ENCODE measurements around the gene OR2T2. TPM values are rescaled to one million over a fixed set of nuclear protein-coding genes. Genes with fewer than 3 reads are reported as not detected.
"Not testable (repeated sequence)": the region's sequence is repeated elsewhere in the genome, so short reads cannot be mapped to it uniquely, and the experiment has no call there.

The OR2T2 gene
- total RNA-seq, 3 donors from 2014 or later (not counting 1 experiment from before 2014, with no cell fraction given), result not detected

DNA sequence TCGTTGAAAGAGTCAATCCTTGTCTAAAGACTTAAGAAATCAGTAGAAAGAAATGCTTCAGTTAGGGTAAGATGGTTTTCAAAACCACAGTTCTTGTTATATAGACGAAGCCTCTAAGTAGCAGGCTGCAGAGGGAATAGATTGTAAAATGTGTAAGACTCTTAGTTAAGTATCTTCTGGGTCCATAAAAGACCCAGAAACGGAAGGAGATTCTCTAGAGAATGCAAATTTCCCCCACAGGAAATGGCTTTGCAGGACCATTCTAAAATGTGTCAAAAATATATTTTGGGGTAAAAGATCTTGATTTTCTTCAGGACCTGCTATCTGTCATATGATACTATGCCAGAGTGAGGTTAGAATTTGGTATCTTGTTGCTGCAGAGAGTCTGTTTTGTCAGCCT, 29.2 kb upstream of the OR2T2 start:
- intact Hi-C loops (cut with micrococcal nuclease), result no loop called here
- DNase-seq (no peak), ATAC-seq (no peak)
- Mint-ChIP-seq H3K27ac (no peak overlapping the region), H3K9me3 (peaks cover 0 to 2% of the 10 kb centered on the region in 2 donors), H3K4me3 (no peak overlapping the region), H3K4me1 (no peaks in the 10 kb centered on the region), H3K36me3 (no peaks in the 10 kb centered on the region), H3K27me3 (ENCODE audit: low read depth in 2 of 2) (no peaks in the 10 kb centered on the region)
- Histone ChIP-seq H3K9me3 (ENCODE audit: control insufficient read depth, insufficient read depth, low read length) (no peaks in the 10 kb centered on the region), H3K4me3 (ENCODE audit: low read length) (no peak overlapping the region), H3K27me3 (ENCODE audit: control insufficient read depth, insufficient read depth, low read length) (no peaks in the 10 kb centered on the region), H3K4me1 (ENCODE audit: control insufficient read depth, insufficient read depth, low read length) (no peaks in the 10 kb centered on the region), H3K36me3 (ENCODE audit: control insufficient read depth, insufficient read depth, low read length) (no peaks in the 10 kb centered on the region), H3K27ac (ENCODE audit: low read length) (no peak overlapping the region)
- TF ChIP-seq, protein P1, sequence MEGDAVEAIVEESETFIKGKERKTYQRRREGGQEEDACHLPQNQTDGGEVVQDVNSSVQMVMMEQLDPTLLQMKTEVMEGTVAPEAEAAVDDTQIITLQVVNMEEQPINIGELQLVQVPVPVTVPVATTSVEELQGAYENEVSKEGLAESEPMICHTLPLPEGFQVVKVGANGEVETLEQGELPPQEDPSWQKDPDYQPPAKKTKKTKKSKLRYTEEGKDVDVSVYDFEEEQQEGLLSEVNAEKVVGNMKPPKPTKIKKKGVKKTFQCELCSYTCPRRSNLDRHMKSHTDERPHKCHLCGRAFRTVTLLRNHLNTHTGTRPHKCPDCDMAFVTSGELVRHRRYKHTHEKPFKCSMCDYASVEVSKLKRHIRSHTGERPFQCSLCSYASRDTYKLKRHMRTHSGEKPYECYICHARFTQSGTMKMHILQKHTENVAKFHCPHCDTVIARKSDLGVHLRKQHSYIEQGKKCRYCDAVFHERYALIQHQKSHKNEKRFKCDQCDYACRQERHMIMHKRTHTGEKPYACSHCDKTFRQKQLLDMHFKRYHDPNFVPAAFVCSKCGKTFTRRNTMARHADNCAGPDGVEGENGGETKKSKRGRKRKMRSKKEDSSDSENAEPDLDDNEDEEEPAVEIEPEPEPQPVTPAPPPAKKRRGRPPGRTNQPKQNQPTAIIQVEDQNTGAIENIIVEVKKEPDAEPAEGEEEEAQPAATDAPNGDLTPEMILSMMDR (IDR thresholded peaks at IDR 0.05), result no peak
- 64% methylated on average over 3 of the region's 3 CpGs for WGBS (ENCODE audit: insufficient coverage)

DNA sequence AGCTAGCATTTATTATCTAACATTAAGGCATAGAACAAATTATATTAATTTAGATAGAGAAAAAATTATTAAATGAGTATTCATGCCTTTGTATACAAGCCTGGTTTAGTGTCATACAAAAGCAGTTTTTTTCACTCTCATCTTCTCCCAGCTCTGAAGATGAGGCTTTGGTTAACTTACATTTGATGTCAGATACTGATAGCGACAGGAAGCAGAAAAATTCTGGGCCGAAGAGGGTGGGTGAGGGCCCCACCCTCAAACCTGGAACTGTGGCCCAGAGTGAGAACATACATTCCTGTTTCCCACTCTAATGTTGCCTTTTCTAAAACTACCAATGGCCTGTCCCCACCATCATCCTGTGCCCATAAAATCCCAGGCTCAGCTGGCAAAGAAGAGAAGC, 27.6 kb upstream of the OR2T2 start:
- no peak for ATAC-seq
- intact Hi-C loops (cut with micrococcal nuclease), result no loop called here

DNA sequence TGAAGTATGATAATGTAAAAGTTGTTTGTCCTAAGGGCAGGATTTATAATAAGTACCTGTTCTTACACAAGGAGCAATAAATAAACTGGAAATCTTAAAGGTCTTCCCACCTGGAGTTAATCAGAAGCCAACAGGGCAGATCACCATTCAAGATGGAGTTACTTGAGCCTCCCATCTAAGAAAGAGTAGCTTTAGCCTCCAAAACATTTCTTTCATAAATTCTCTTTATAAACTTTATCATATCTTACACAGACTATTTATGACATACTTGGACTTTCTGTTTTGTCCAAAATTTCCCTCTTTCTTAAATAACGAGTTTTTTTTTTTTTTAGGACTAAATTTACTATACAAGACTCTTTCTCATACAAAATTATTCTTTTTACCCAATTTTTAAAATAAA, 24.1 kb upstream of the OR2T2 start:
- H3K27me3 Mint-ChIP-seq (ENCODE audit: low read depth in 2 of 2), result no peaks in the 10 kb centered on the region
- peaks cover 2 to 3% of the 10 kb centered on the region in 2 donors for H3K9me3 Mint-ChIP-seq
- no peak for ATAC-seq
- intact Hi-C loops (cut with micrococcal nuclease), result no loop called here
- Histone ChIP-seq H3K36me3 (ENCODE audit: control insufficient read depth, insufficient read depth, low read length) (no peaks in the 10 kb centered on the region), H3K4me3 (ENCODE audit: low read length) (no peak overlapping the region), H3K9me3 (ENCODE audit: control insufficient read depth, insufficient read depth, low read length) (no peaks in the 10 kb centered on the region), H3K4me1 (ENCODE audit: control insufficient read depth, insufficient read depth, low read length) (no peaks in the 10 kb centered on the region), H3K27ac (ENCODE audit: low read length) (no peak overlapping the region), H3K27me3 (ENCODE audit: control insufficient read depth, insufficient read depth, low read length) (no peaks in the 10 kb centered on the region)
- no peaks in the 10 kb centered on the region for H3K4me1 Mint-ChIP-seq
- TF ChIP-seq, protein P1 (IDR thresholded peaks at IDR 0.05), result no peak
- WGBS (ENCODE audit: insufficient coverage), result no CpG with 5 or more reads among the region's 1 CpG
- no peak overlapping the region for H3K4me3 Mint-ChIP-seq
- no peaks in the 10 kb centered on the region for H3K36me3 Mint-ChIP-seq
- no peak for DNase-seq
- H3K27ac Mint-ChIP-seq, result no peak overlapping the region

More for the DNA sequence above, 27.6 kb upstream of the OR2T2 start:
- H3K9me3 Mint-ChIP-seq, result peaks cover 0 to 2% of the 10 kb centered on the region in 2 donors
- TF ChIP-seq, protein P1 (IDR thresholded peaks at IDR 0.05), result no peak
- H3K4me1 ChIP-seq (ENCODE audit: control insufficient read depth, insufficient read depth, low read length), result no peaks in the 10 kb centered on the region
- H3K36me3 Mint-ChIP-seq, result no peaks in the 10 kb centered on the region
- H3K27me3 Mint-ChIP-seq (ENCODE audit: low read depth in 2 of 2), result no peaks in the 10 kb centered on the region
- H3K9me3 ChIP-seq (ENCODE audit: control insufficient read depth, insufficient read depth, low read length), result no peaks in the 10 kb centered on the region
- H3K36me3 ChIP-seq (ENCODE audit: control insufficient read depth, insufficient read depth, low read length), result no peaks in the 10 kb centered on the region
- H3K4me1 Mint-ChIP-seq, result no peaks in the 10 kb centered on the region
- H3K27me3 ChIP-seq (ENCODE audit: control insufficient read depth, insufficient read depth, low read length), result no peaks in the 10 kb centered on the region
- WGBS (ENCODE audit: insufficient coverage), result 85% methylated on average over 2 of the region's 2 CpGs
- H3K27ac Mint-ChIP-seq, result no peak overlapping the region
- no peak for DNase-seq
- no peak overlapping the region for H3K27ac ChIP-seq (ENCODE audit: low read length)
- H3K4me3 Mint-ChIP-seq, result no peak overlapping the region
- H3K4me3 ChIP-seq (ENCODE audit: low read length), result no peak overlapping the region

DNA sequence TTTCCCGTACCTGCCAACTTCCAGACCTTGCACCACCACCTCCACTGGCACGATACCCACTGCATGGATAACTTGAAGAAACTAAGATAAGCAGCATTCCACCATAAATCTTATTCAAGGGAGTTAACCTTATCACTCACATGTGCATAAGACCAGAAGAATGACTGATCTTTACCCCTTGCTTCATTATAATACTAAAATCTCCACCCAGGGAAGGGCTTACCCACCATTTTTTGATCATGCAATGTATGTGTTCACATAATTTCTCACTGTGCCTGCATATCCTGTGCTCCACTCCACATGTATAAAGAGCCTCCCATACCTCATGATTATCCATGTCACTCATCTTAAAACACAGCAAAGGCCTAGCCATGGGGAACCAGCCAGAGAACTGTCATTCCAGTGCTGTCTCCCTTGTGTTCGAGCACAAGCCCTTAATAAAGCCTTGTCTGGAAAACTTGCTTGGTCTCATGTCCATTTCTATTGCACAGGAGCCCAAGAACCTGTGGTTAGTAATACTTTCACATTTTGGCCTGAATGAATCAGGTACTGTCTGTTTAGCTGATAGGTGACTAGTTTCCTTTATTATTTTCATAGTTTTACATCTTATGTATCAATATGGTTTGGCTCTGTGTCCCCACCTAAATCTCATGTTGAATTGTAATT, 17.8 kb upstream of the OR2T2 start:
- DNase-seq; H3K36me3 ChIP-seq (ENCODE audit: control insufficient read depth, insufficient read depth, low read length); H3K27ac ChIP-seq (ENCODE audit: low read length); H3K4me3 Mint-ChIP-seq; H3K9me3 Mint-ChIP-seq; H3K36me3 Mint-ChIP-seq; intact Hi-C loops (cut with micrococcal nuclease); H3K27me3 Mint-ChIP-seq (ENCODE audit: low read depth in 2 of 2); ATAC-seq; H3K27me3 ChIP-seq (ENCODE audit: control insufficient read depth, insufficient read depth, low read length); H3K4me1 Mint-ChIP-seq; H3K27ac Mint-ChIP-seq; H3K4me1 ChIP-seq (ENCODE audit: control insufficient read depth, insufficient read depth, low read length); H3K4me3 ChIP-seq (ENCODE audit: low read length); H3K9me3 ChIP-seq (ENCODE audit: control insufficient read depth, insufficient read depth, low read length): not testable (repeated sequence)
- 78% methylated on average over 3 of the region's 3 CpGs for WGBS (ENCODE audit: insufficient coverage)

DNA sequence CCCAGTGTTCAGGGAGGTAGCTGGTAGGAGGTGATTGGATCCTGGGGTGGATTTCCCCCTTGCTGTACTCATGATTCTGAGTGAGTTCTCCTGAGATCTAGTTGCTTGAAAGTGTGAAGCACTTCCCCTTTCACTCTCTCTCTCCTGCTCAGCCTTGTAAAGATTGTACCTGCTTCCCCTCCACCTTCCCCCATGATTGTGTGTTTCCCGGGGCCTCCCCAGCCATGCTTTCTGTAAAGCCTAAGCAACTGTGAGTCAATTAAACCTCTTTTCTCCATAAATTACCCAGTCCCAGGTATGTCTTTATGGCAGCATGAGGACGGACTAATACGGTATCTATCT, 17.3 kb upstream of the OR2T2 start:
- H3K27me3 Mint-ChIP-seq (ENCODE audit: low read depth in 2 of 2); H3K4me1 ChIP-seq (ENCODE audit: control insufficient read depth, insufficient read depth, low read length); H3K4me3 ChIP-seq (ENCODE audit: low read length); H3K36me3 ChIP-seq (ENCODE audit: control insufficient read depth, insufficient read depth, low read length); H3K27ac Mint-ChIP-seq; ATAC-seq; H3K4me1 Mint-ChIP-seq; H3K27me3 ChIP-seq (ENCODE audit: control insufficient read depth, insufficient read depth, low read length); H3K9me3 Mint-ChIP-seq; H3K36me3 Mint-ChIP-seq; H3K4me3 Mint-ChIP-seq; H3K9me3 ChIP-seq (ENCODE audit: control insufficient read depth, insufficient read depth, low read length); intact Hi-C loops (cut with micrococcal nuclease); H3K27ac ChIP-seq (ENCODE audit: low read length); DNase-seq: not testable (repeated sequence)
- WGBS (ENCODE audit: insufficient coverage), result 20% methylated on average over 1 of the region's 3 CpGs

DNA sequence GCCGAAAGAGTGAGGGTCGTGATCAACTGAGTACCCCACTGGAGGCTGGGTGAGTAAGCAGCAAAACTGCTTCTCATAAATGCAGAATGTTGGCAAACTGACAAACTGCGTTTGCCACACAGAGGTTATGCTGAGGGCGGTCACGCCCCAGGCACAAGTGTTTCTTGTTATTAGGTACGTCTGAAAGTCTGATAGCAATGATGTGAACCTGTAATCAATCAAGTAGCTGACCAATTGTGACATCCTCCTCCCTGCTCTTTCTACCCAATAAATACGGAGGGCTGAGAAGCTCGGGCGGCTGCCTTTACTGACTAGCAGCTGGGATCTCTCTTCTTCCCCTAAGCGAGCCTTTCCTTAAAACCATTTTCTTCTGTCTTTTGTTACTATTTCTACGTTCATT, 13.8 kb upstream of the OR2T2 start:
- intact Hi-C loops (cut with micrococcal nuclease); DNase-seq; H3K9me3 ChIP-seq (ENCODE audit: control insufficient read depth, insufficient read depth, low read length); H3K27ac Mint-ChIP-seq; H3K9me3 Mint-ChIP-seq; H3K4me3 Mint-ChIP-seq; H3K36me3 Mint-ChIP-seq; H3K4me1 ChIP-seq (ENCODE audit: control insufficient read depth, insufficient read depth, low read length); H3K4me3 ChIP-seq (ENCODE audit: low read length); ATAC-seq; H3K4me1 Mint-ChIP-seq; H3K27me3 ChIP-seq (ENCODE audit: control insufficient read depth, insufficient read depth, low read length); H3K27ac ChIP-seq (ENCODE audit: low read length); H3K27me3 Mint-ChIP-seq (ENCODE audit: low read depth in 2 of 2); H3K36me3 ChIP-seq (ENCODE audit: control insufficient read depth, insufficient read depth, low read length): not testable (repeated sequence)
- 95% methylated on average over 5 of the region's 11 CpGs for WGBS (ENCODE audit: insufficient coverage)

All from natural killer cell (primary cell).